Measurements from ENCODE around the gene SLC15A2.

DNA sequence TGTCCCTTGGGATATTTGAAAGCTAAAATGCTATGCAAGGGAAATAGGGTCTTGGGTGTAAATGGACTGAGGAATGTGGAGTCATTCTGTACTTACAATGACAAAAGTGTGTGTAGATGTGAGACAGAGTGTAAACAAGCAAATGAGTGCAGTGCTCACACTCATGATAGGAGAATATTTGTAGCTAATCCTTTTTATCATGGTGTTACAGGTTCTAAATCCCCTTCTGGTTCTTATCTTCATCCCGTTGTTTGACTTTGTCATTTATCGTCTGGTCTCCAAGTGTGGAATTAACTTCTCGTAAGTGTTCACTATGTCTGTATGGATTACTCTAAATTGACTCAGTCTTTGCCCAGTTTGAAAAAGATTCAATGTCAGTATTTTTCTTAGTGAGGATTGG is 30.5 kb downstream of the SLC15A2 start:
- TF ChIP-seq CTCF (IDR thresholded peaks at IDR 0.05; ENCODE audit: low read depth, low read length) (no peak), POLR2A (IDR thresholded peaks at IDR 0.05; ENCODE audit: extremely low read depth, insufficient read length) (no peak)

Data from NB4 (cell line).